DMS 273 treated with DMSO at 0.1 percent for 48 hours (cell line): Measurements from ENCODE around the gene ZNF442.
"Not testable (repeated sequence)": the region's sequence is repeated elsewhere in the genome, so short reads cannot be mapped to it uniquely, and the experiment has no call there.

Source experiments
- DNase-seq: peaks from one replicate; lab custom pipeline; 2025; lab: John Stamatoyannopoulos, UW

The ZNF442 gene

DNA sequence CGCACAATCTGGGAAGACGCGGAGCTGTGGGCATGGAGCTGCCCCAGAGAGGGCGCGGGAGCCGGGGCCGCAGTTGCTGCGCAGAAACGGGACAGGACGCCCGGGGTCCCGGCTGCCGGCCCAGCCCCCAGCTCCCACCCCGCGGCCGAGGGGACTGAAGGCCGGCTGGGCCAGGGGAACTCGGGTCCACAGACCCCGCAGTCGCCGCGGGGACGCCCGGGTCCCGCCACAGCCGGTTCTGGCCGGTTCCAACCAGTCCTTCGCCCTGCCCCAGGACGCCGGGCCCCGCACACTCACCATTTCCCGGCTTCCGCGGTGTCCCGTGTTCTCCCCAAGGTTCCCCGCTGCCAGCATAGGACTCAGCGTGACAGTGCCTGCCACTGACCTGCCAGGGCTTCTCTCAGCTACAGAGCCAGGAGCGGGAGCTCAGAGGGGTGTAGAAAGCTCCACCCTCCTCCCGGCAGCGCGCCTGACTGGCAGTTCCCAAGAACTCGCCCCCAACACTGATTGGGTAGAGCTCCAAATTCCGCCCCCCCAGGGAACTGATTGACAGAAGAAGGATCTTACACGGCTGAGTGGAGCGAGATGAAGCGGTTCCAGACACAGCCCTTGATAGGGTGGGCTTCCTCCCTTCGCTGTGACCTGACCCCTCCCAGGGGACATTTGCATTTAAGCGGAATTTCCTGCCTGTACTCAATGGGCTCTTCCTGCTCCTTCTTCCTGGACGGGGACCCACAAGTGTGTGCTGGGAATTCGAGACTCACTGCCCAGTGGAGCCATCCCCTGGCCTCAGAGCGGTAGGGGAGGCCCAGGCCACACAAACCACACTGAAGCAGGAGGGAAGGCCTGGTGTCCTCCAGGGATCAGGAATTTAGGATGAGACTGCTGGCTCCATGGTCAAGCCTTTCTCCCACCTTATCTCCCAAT lies at the start of gene ZNF442:
Gene ZNF442 (minus strand): TSS at position 448 of the 927 bp plus-strand sequence. CDS start 2,052 bp downstream, outside the sequence.
- peak; percentile 95 for DNase-seq

- DNase-seq = no peak
Measured at GRCh38 chr19:12411893-12412292, 46.4 kb upstream of the ZNF442 start.

DNA sequence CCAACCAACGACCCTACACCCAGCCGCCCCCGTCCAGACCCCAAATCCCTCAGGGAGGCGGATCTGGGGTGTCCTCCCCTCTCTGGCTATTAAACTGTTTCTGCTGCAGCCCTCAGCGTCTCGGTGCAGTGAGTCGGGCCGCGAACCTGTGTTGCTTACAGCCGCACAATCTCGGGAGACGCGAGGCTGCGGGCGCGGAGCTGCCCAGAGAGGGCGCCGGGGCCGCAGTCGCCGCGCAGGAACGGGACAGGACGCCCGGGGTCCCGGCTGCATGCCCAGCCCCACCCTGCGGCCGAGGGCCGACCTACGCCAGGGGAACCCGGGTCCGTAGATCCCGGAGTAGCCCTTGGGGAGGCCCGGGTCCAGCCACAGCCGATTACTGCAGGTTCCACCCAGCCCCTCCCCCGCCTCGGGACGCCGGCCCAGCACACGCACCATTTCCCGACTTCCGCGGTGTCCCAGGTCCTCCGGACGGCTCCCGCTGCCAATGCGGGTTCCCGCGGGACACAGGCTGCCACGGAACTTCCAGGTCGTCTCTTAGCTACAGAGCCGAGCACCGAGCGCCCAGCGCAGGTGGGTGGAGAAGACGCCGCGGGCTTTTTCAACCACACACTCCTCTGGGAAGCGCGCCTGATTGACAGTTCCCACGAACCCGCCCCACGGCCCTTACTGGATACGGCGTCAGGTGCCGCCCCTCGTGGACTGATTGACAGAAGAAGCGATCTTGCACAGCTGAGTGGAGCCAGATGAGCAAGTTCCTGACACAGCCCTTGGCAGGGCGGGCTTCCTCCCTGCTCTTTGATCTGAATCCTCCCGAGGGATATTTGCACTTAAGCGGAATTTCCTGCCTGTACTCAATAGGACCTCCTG lies 35.4 kb upstream of the ZNF442 start, which contains the start of gene ZNF799:
Gene ZNF799 (minus strand): TSS at position 639 of the 870 bp plus-strand sequence. CDS start 201 bp downstream, at position 438.
- peak; percentile 93 for DNase-seq

- DNase-seq = not testable (repeated sequence)
Measured at GRCh38 chr19:12399901-12400632, 34.6 kb upstream of the ZNF442 start.

- DNase-seq = not testable (repeated sequence)
Measured at GRCh38 chr19:12391148-12391547, 25.7 kb upstream of the ZNF442 start.

DNA sequence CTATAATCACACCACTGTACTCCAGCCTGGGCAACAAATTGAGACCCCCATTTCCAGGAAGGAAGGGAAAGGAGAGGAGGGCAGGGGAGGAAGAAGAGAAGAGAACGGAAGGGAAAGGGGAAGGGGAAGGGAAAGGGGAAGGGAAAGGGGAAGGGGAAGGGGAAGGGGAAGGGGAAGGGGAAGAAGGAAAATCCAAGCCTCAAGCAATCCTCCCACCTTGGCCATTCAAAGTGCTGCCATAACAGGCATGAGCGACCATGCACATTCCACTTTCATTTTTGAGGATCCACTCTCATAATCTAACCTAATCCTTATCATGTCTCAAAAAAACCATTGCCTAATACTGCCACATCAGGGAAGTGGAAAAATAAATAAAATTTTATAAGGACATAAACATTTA lies 20.9 kb upstream of the ZNF442 start:
- DNase-seq = not testable (repeated sequence)

DNA sequence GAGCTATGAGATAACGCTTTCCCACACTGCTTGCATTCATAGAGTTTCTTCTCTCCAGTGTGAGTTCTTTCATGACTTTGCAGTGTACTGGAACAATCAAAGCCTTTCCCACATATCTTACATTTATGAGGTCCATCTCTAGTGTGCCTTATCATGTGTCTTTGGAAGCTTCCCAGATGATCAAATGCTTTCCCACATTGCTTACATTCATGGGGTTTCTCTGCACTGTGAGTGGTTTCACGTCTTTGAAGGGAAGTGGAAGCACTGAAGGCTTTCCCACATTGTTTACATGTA lies 14.9 kb upstream of the ZNF442 start:
- DNase-seq = no peak

DNA sequence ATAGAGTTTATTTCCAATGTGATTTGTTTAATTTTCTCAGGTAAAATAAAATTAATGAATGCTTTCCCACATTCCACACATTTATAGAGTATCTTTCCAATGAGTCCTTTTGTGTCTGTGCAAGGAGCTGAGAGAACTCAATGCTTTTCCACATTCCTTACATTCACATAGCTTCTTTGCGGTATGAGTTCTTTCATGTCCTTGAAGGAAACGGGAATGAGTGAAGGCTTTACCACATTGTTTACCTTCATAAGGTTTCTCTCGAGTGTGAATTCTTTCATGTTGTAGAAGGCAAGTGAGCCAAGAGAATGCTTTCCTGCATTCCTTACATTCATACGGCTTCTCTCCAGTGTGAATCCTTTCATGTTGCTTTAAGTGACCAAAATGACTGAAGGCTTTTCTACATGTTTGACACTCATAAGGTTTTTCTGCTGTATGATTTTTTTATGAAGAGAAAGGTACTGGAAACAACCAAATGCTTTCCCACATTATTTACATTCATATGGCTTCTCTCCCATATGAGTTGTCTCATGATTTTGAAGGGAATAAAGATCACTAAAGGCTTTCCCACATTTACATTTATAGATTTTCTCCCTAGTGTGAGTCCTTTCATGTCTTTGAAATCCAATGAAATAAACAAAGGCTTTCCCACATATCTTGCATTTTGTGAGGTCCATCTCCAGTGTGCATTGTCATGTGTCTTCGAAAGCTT lies 14.4 kb upstream of the ZNF442 start:
- no peak for DNase-seq

- no peak for DNase-seq
Measured at GRCh38 chr19:12374026-12374425, 8.5 kb upstream of the ZNF442 start.

DNA sequence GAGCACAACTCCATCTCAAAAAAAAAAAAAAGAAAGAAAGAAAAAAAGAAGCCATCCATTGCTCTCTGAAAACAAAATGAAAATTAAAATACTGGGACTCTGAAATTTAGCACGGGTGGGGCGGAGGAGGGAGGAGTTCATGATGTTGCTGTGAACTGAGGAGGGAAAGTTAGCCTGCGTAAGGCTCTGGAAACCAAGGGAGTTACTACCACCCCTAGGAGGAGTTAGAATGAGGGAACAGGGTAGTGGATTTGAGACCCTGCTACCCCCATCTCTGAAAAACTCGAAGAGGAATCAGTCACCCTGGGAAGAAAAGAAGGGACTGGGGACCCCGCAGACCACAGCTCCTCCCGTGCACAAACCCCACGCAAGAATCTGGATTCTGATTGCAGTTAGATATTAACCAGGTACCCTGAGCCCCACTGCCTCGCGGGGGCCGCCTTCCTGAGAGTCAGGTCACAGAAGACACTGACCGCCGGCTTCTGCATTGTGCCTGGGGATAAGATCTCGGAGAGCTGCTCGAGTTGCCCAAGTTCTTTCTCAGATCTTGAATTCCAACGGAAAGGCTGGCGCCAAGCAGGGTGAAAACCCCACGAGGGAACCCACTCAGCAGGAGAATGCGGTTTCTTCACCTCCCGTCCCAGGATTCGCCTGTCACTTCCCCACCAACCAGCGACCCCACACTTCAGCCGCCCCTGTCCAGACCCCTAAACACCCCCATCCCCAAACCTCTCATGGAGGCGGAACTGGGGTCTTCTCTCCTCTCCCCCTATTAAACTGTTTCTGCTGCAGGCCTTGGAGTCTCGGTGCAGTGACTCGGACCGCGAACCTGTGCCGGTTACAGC lies 870 bp downstream of the ZNF442 start:
- DNase-seq = no peak

- DNase-seq = not testable (repeated sequence)
Measured at GRCh38 chr19:12362236-12362635, 3.2 kb downstream of the ZNF442 start.

GRCh38 chr19:12353375-12353774 lies 12.1 kb downstream of the ZNF442 start:
- no peak for DNase-seq

DNA sequence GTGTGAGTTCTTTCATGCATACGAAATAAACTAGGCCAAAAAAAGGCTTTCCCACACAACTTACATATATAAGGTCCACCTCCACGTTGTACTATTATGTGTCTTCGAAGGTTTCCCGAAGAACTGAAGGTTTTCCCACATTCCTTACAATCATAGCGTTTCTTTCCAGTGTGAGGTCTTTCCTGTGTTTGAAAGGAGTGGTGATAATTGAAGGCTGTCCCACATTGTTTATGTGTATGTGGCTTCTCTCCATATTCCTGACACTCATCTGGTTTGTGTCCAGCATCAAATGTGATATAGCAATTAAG lies 14.6 kb downstream of the ZNF442 start:
- no peak for DNase-seq

- no peak for DNase-seq
Measured at GRCh38 chr19:12350185-12350889, 15.1 kb downstream of the ZNF442 start.

DNA sequence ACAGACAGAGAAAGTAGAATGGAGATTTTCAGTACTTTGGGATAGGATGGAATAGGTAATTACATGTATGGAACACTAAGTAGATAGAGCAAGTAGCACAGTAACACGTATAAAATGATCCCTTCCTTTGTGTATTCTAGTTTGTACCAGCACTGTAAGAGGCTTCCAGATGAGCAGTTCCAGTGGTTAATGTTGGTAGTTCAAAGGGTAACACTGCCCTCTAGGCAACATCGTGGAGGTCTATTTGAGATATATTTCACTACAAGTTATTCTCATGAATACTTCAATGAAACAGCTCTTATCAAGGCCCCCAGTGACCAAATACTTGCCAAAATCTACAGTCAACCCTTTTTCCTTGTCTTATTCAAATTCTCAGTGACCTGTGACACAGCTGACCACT lies 18.6 kb downstream of the ZNF442 start:
- no peak for DNase-seq

DNA sequence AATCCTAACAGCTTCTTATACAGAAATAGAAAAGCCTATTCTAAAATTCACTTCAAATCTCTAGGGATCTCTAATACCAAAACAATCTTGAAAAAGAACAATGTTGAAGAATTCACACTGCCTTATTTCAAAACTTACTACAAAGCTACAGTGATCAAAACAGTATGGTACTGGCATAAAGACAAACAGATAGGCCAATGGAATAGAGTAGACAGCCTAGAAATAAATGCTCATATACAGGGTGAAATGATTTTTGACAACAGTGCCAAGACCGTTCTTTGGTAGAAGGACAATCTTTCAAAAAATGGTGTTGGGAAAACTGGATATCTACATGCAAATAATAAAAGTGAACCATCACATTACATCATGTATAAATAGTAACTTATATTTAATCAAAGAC lies 20.3 kb downstream of the ZNF442 start:
- DNase-seq = no peak

- peak; percentile 82 for DNase-seq
Measured at GRCh38 chr19:12333162-12334159, 32.0 kb downstream of the ZNF442 start, which contains the start of gene ZNF563. ZNF563 (minus strand) TSS chr19:12333633; CDS start chr19:12333482, 151 bp downstream.

DNA sequence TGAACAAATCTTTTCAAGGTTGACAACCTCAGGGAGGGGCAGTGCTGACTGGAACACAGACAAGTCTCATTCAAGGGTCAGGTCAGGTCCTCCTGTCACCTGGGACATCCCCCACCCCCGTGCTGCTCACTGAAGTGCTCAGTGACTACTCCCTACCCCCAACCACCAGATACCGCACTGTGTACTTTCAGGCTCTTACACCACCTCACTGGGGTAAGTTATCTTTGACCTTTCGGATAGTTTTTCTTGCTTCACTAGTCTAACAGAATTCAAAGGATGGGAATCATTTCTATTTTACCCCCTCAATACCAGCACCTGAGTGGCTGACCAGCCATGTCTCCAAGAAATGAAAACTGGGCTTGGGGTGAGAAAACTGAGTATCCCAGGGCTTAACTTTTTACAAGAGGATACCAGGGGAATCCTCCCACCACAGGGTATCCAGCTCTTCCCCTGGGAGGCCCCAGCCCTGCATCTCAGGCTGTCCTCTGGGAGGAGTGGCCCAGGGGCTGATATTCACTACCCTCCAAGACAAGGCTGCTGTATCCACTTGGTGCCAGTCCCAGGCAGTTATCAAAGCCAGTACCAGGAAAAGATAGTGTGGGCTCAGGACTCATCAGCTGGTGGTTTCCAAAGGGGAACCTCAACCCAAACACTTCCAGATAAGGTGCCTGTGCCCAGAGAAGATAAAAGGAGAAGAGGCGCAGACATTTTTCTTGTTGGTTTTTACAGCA lies 34.1 kb downstream of the ZNF442 start:
- no peak for DNase-seq
